GM21526 (cell line): ENCODE measurements around the gene SERPINA9.
"Not testable (repeated sequence)": the region's sequence is repeated elsewhere in the genome, so short reads cannot be mapped to it uniquely, and the experiment has no call there.

ENCODE experiments used
- ATAC-seq: cut with Tn5 transposase; IDR thresholded peaks from one replicate; pipeline ENCODE4 v1.9.1; 2021; ENCODE audit warnings: moderate library complexity; ENCODE audit not compliant: unreplicated experiment, low FRiP score

Gene SERPINA9

GRCh38 chr14:94476023-94476422, at the start of gene SERPINA9:
Gene SERPINA9 (minus strand): TSS chr14:94476197. CDS start chr14:94469840, 6,357 bp downstream.
- no peak for ATAC-seq

GRCh38 chr14:94524093-94524492, 48.1 kb upstream of the SERPINA9 start:
- no peak for ATAC-seq

- no peak for ATAC-seq
Measured at GRCh38 chr14:94523265-94523664, 47.3 kb upstream of the SERPINA9 start.

- ATAC-seq: no peak
Measured at GRCh38 chr14:94522115-94522724, 46.2 kb upstream of the SERPINA9 start.

GRCh38 chr14:94521375-94522114, 45.5 kb upstream of the SERPINA9 start:
- no peak for ATAC-seq

- ATAC-seq: no peak
Measured at GRCh38 chr14:94517641-94518257, 41.8 kb upstream of the SERPINA9 start.

GRCh38 chr14:94517248-94517640, 41.2 kb upstream of the SERPINA9 start:
- ATAC-seq: no peak

- no peak for ATAC-seq
Measured at GRCh38 chr14:94515856-94516255, 39.9 kb upstream of the SERPINA9 start.

GRCh38 chr14:94515426-94515825, 39.4 kb upstream of the SERPINA9 start:
- no peak for ATAC-seq

- ATAC-seq: no peak
Measured at GRCh38 chr14:94514351-94514750, 38.4 kb upstream of the SERPINA9 start.

GRCh38 chr14:94510481-94510880, 34.5 kb upstream of the SERPINA9 start:
- ATAC-seq: not testable (repeated sequence)

GRCh38 chr14:94509356-94509755, 33.4 kb upstream of the SERPINA9 start, which contains the start of gene SERPINA12:
Gene SERPINA12 (minus strand): TSS chr14:94509469. CDS start chr14:94498397, 11,072 bp downstream.
- ATAC-seq: no peak

- ATAC-seq: no peak
Measured at GRCh38 chr14:94505641-94506040, 29.6 kb upstream of the SERPINA9 start.

- ATAC-seq: no peak
Measured at GRCh38 chr14:94505206-94505605, 29.2 kb upstream of the SERPINA9 start.

GRCh38 chr14:94501588-94502516, 25.9 kb upstream of the SERPINA9 start:
- no peak for ATAC-seq

- ATAC-seq: no peak
Measured at GRCh38 chr14:94500264-94500663, 24.3 kb upstream of the SERPINA9 start.

- ATAC-seq: no peak
Measured at GRCh38 chr14:94499673-94500072, 23.7 kb upstream of the SERPINA9 start.

GRCh38 chr14:94498215-94498614, 22.2 kb upstream of the SERPINA9 start:
- ATAC-seq: no peak

GRCh38 chr14:94494085-94494484, 18.1 kb upstream of the SERPINA9 start:
- no peak for ATAC-seq

GRCh38 chr14:94491511-94491910, 15.5 kb upstream of the SERPINA9 start:
- ATAC-seq: no peak

GRCh38 chr14:94489336-94489735, 13.3 kb upstream of the SERPINA9 start:
- ATAC-seq: no peak
